Measurements from ENCODE around the gene DGKG.

The DGKG gene

DNA sequence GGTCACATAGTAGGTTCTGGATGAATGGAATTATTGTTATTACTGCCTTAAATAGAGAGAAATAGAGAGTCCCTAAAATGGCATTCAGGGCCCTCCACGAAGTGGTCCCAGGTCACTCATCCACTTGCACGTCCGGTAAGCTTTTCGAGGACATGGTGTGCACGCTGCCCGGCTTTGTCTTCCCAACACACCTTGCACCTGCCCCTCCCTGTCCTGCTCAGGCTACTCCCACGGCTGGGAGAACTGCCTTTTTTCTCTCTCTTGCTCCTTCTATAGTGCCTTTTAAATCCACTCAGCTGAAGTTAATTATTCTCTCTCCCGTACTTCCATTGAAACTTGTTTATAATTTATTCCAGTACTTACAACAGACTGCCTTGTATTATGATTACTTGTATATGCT lies 5.6 kb upstream of the DGKG start:
- no peak for DNase-seq (ENCODE audit: low read depth in 2 of 2)

DNA sequence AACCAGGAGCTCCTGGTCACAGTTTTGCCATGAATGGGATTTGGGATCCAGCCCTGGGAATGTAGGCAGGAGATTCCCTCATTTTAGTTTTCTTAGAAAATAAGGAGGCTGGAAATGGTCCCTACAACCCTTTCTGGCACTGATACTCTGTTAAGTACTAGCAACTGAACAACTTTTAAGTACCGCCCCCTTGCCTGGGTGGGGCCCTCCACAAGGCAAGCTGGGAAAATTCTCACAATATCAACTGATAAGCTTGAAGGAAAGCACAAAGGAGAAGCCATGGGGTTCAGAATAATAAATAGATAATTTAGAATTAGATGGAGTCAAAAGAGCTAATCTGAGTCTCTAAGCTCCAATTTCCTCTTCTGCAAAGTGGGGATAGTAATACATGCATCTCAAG lies 4.2 kb upstream of the DGKG start:
- no peak for DNase-seq (ENCODE audit: low read depth in 2 of 2)

DNA sequence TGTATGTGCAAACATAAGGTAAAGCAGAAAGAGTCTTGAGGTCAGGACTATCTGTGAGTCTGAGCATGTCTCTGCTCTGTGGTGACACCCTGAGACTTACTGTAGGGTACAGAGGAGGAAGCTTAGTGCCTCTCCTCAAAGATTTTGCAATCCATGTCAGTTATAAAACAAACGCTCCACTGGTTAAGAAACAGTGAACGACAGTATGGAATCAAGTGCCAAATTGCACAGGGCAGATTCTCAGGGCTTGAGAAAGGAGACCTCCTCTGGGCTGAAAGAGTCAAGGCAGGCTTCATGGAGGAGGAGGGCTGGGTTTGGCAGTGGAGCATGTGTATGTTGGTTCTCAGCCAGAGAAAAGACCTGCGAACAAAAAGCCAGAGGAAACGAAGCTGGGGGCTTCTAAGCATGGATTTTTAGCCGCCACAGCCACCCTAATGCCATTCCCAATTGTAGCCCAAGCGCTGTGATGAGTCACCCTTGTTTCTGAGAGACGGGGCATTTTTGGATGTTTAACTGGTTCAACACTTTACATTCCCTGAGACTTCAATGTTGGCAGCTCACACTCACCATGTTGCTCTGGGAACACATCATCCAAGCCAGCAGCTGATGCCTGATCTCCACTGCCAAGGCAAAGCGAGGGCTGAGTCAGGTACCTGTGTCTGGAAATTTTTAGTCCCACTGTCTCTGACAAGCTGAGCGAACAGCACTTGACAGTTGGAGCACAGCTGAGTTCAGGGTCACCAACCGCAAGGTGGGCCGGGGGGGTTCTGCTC lies 3.4 kb upstream of the DGKG start:
- DNase-seq (ENCODE audit: low read depth in 2 of 2), result no peak

DNA sequence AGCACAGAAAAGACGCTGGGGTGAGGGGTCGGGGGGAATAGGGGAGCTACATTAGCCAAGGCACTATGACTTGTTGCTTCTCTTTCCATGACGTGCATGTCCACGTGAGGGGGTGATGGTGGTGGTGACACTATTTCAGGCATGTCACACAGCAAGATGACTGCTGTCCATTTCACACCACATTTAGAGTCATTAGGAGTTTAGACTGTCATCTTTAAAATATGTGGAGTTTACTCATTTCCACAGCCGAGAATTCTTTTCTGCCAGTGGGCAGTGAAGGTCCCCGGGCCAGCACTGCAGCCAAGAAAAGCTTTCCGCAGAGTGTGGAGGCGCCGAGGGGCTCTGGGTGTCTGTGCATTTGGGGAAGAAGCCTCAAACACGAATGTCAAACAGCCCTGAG lies 954 bp upstream of the DGKG start:
- no peak for DNase-seq (ENCODE audit: low read depth in 2 of 2)

DNA sequence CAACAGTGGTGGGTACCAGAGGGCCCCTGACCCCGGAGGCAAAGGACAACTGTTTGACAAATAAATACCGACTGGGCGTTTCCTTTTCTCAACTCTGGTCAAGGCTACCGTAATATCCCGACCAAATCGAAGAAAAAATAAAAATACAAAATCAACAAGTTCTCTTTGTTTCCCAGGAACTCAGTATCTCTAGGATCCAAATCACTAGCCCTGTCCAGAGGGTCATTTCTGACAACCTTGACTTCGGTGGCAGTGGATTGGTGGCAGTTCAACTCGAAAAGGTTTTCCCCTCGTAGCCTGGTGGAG lies 456 bp upstream of the DGKG start:
- no peak for DNase-seq (ENCODE audit: low read depth in 2 of 2)

DNA sequence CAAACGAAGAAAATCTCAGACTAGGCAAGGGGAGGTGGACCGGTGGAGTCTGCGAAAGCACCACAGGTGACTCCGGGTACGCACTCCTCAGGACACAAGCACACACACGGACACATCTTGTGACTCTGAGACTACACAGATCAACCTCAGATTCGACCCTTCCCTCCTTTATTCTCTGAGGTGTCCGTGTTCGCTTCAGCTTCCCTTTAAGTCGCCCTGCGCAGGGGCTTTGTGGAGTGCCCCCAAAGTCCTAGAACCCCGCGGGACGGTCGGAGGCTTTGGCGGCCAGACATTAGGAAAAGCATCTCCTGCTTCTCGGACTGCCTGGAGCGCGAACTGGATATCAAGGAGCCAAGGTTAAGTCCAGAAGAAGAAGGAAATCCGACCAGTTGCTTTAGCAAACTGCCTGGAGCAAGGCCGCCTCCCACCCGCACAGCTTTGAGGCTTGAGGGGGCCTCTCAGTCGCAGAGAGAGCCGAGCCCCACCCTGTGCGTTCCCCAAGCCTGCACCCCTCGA lies 730 bp downstream of the DGKG start:
- DNase-seq (ENCODE audit: low read depth in 2 of 2), result no peak

DNA sequence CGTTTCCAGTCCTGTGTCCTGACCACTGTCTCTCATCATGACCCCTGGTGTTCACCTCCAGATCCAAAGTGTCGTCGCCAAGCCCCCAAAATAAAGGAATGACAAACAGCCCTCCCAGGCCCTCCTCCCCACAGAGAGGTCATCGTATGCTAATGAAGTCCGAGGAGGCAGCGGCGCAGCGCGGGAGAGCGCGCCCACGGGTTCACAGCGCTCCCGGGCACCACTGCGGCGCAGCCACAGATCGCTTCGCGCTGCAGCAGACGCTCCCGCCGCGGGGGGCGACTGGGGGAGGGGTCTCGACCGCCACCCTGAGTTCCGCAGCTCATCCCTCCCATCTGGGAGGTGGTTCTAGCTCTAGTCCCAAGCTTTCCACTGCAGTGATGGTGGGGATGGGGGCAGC lies 1.3 kb downstream of the DGKG start:
- DNase-seq (ENCODE audit: low read depth in 2 of 2), result no peak

DNA sequence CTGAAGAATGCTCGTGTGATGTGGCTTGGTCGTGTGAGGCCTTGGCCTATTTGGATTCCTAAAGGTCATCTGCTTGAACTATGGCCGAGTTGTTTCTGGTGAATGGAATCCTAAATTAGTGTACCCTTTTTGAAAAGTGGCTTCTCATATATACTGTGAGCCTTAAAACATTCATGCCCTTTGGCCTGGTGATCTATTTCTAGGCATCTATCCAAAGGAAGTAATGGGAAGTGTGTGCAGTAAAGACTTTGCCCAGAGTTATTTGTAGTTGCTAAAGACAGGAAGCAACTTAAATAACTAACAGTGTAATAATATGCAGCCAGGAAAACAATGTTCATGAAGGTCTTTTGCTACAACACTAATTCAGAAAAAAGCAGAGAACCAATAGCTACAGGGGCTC lies 3.0 kb downstream of the DGKG start:
- DNase-seq (ENCODE audit: low read depth in 2 of 2), result no peak

DNA sequence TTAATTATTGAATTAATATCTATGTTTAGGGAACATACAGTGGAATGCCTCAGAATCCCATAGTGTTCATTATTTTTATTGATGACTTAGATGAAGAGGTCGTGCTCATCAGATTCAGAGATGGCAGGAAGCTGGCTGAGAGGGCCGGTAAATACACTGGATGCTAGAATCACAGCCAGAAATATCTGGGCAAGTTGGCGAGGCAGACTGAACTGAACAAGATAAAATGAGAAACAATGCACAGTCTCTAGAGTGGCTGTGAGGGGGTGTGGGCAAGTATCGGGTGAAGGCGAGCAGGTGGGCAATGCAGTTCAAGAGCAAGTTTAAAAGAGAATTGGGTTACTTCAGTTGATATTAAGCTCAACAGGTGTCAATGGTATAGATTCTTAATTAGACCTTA lies 5.9 kb downstream of the DGKG start:
- no peak for DNase-seq (ENCODE audit: low read depth in 2 of 2)

DNA sequence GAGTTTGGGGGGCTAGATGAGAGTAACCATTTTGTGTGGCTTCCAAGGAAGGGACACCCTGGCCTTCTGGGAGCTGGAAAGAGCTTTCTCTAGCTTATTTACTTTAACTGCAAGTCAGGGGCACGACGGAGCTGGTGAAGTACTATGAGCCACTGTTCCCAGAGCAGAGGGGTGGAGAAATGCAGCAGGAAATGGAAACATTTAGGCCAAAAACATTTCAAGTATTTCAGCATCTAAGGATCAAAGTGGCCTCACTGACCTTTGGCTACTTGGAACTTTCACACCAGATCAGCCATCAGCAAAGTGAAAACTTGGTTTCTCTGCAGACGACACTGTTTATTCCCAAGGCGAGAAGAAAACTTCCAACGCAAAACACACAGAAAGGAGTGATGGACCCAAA lies 7.9 kb downstream of the DGKG start:
- DNase-seq (ENCODE audit: low read depth in 2 of 2), result no peak

DNA sequence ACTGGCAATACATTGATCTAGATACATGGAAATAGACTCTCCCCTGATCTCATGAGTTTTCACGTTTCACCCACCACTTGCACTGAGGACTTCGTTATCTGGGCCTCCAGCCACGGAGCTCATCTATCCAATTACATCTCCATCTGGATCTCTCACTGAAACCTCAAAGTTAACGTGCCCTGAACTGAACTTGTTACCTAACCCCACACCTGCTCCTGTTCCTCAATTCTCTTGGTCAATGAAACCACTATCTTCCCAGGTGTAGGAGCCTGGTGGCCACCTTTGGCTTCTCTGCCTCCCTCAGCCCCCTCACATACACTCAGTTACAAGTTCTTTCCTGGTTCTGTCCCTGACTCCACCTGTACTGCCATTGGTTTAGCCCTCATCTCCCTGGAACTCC lies 9.7 kb downstream of the DGKG start:
- DNase-seq (ENCODE audit: low read depth in 2 of 2), result no peak

DNA sequence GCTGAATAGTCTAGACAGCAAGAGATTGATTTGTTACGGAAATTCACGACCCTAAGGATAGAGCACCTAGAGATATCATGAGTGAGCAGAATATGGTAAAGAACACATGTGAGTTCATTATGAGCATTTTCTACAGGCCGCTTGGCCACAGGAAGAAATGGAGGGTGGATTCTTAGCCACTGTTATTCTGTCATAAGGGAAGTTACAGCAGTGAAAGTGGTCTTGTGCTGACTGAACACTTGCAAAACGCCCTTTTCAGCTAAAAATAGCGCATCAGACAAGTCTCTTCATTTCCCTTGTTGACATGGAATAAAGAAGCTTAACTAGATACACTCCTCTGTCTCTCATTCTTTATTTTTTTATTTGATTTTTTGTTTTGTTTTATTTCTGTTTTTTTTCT lies 19.8 kb downstream of the DGKG start:
- no peak for DNase-seq (ENCODE audit: low read depth in 2 of 2)

DNA sequence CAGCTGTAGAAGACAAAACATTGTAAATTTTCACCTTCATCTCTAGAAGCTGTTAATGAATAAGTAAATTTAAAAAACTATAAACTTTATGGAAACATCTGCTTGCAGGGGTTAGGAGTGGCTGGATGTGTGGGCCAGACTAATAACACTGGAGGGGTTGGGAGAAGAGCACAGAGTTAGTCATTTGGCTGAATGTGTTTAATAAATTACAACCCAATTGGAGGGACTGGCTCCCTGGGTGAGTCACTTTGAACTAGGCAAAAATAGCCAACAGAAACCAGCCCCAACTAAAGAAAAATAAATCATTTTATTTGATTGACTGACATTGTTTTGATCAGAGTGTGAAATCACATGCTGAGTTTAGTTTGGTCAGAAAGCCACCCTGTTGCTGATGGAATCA lies 21.8 kb downstream of the DGKG start:
- no peak for DNase-seq (ENCODE audit: low read depth in 2 of 2)

DNA sequence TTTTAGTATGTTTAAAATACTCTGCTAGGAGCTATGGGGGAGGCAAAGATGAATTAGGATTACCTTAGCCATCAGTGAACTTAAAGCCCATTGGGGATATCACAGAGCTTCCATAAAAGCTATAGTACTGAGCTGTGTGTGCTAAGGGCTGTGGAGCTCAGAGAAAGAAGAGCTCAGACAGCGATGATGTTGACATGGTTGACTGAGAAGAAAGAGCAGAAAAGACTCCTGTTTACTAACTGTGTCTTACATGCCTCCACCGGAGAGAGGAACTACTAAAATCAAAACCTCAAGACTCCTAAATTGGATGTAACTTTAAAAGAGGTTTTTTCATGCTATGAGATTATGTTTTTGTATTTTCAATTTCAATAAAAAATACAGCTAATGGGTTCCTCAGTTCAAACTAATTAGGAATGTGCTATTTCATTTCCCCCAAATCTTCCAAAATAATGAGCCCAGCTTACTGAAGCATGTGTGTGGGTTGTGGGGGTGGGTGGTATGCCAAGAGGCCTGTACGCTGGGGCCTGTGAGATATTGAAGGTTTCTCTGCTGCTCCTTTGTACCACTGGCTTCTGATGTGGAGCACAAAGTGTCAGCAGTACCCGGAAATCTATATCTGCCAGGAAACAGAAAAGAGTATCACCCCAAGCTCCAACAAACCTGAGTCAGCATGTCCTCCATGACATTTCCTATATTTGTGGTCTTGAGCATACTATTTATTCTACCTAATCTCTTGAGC lies 22.7 kb downstream of the DGKG start:
- no peak for DNase-seq (ENCODE audit: low read depth in 2 of 2)

DNA sequence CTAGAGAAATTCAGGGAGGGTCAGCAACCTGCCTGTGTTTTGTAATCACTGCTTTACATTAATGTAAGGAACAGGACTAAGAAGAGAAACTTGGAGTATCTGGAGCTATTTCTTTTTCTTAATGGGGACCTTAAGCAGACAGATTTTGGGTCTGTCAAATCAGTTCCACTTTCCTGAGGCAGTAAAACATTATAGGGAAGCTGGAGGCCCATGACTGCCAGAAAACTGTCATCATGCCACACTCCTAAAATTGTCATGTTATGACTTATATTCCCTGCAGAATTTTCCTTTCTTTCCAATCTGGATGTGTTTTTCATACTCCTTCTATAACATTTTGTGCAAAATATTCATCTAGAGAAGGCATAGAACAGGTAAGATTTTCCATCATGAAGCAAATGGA lies 28.8 kb downstream of the DGKG start:
- no peak for DNase-seq (ENCODE audit: low read depth in 2 of 2)

DNA sequence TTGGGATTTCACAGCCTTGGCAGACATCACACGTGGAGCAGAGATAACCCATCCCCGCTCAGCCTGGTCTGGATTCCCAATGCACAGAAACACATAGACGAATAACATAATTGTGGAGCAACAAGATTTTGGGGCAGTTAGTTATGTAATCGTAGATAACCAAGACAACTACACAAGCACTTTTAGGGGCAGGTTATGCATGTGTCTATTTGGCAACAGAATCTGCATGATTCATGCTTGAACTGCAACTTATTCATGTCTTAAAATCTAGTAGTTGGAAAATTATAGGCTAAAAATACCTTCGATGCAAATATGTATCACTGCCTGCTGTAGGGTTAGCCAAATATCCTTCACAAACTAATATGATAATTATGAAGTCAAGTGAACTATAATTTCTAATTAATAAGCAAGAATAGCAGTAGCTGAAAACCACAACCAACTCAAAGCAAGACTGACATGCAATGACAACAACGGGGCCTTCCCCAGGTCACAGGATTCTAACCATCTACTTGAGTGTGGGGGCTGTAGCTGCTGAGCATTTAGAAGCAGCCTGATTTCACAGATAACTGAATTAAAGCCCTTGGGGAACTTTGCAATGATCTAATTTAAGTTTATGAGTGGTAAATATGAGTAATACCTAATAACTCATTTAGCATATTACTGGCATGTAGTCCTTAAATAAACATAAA lies 31.1 kb downstream of the DGKG start:
- no peak for DNase-seq (ENCODE audit: low read depth in 2 of 2)

DNA sequence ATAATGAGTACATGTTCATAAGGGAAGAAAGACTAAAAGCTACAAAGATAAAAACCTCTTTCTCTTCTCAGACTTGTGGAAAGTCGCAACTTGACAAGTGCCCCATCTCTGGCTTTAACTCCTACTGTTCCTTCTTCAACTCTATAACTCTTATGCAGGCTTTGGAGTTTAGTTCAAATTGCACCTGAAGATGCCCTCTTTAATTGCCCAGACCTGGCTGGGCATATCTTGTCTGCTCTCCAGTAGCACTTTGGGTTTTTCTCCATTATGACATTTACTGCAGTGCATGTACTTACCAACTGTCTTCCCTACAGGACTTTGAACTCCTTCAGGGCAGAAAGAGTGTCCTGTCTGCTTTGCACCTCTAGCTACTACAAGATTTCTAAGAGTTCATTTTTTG lies 32.4 kb downstream of the DGKG start:
- DNase-seq (ENCODE audit: low read depth in 2 of 2), result no peak

DNA sequence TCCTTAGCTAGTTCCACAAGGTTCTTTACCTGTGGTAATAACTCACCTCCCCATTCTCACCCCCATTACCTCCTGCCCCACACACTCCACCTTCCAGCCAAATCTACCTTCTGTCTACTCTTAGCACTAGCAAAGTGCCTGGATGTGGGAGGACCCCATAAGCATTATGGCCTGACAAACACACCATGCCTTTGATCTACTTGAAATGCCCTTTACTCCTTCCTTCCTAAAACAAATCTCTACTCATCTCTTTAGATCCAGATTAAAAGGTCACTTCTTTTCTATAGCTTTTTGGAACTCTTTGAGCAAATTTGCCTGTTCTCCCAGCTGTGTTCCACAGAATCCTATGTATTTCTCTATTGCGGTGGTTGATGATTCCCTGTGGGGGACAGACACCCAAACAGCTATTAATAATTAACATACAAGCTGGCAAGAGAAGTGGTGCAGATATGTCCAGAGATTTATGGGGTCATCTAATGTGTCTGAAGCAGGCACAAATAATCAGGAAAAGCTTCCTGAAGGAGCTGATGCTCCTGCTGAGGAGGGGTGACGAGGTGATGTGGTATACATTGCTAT lies 34.0 kb downstream of the DGKG start:
- no peak for DNase-seq (ENCODE audit: low read depth in 2 of 2)

DNA sequence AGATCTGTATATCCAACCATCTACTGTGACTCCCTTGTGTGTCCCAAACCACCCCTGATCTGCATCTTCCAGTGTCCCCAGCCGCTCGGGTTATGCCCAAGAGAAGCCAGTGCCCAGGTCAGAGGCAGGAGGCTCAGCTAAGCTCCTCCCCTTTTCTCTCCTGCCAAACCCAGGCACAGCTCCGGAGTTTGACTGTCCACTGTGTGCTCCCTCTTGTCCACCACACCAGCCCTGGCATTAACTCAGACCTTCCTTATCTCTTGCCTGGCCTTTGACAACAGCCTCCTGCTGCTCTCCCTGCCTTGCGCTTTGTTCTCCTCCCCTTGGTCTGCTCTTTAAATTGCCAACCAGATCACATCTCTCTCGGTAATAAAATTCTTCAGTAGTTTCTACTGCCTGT lies 39.3 kb downstream of the DGKG start:
- no peak for DNase-seq (ENCODE audit: low read depth in 2 of 2)

DNA sequence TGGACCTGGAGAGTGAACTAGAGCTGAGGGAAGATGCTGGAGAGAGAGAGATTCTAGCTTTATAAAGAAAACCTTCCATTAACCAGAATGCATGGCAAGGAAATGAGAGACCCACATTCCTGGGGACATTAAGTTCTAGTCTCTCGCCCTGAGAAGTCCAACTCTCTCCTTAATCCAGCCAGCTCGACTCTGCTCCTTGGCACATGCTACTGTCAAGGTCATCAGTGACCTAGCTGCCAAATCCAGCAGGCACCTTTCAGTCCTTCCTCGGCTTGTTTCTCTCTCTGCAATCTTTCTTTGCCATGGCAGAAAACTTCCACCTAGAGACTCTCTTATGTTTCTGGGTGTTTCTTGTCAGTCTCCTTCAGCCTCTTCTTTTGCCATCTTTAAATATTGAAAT lies 40.3 kb downstream of the DGKG start:
- no peak for DNase-seq (ENCODE audit: low read depth in 2 of 2)

DNA sequence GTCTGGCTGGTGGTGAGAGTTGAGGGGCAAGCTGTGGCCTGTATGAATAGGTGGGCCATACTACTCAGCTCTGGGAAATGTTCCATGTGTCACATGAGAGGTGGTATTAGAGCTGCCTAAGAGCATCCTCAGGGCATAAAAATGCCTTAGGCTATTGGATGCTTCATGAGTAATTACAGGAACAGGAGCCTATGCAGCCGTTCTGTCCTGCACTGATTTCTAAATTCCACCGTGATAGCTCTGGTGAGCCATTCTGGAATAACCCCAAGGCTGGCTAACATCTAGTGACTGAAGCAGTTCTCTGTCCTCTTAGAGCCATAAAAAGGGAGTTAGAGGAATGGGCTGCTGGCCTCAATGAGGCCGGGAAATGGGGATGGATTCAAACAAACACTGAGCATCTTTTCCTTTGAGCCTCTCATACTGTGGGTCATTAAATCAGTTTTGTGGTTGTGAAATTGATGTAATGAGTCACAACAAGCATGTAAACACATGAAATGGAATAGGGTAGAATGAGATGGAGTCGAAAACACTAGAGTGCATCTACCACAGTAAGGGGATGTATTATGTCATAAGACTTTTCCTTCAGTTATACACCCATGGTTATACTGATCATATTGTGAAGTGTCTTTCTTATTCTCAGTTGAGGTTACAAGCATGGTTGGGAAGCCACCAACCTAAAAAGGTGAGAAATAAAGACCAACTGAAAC lies 41.0 kb downstream of the DGKG start:
- DNase-seq (ENCODE audit: low read depth in 2 of 2), result peak in 1 of 2 experiments; percentile 5

DNA sequence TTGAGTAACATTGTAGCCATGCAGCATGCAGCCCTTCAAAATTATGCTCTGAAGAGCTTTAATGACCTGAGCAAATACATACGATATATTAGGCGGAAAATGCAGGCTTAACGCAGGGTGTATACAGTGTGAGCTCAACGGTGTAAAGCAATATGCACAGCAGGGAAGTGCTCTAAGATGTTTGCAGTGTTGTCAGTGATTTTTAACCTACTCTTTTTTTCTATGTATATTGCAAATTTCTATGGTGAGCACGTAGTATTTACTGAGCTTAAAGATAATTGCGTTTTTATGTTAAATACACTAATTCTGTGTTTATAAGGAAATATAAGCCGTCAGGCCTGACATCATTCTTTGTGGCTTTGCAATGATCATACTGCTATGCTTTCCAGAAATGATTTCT lies 42.1 kb downstream of the DGKG start:
- DNase-seq (ENCODE audit: low read depth in 2 of 2), result no peak

All from fibroblast of skin of left quadriceps (primary cell).